Measurements from ENCODE around the gene DENND11. TPM values are rescaled to one million over a fixed set of nuclear protein-coding genes. Genes with fewer than 3 reads are reported as not detected.

Gene DENND11
- total RNA-seq, 4 donors from 2014 or later: 34.1 to 57.5 (median 45.3) TPM

GRCh38 chr7:141738592-141739013, 36.6 kb upstream of the DENND11 start:
- WGBS, 2 donors: 1 to 2% methylated on average over 6 of the region's 6 CpGs

GRCh38 chr7:141737836-141738591, 36.0 kb upstream of the DENND11 start, which contains the start of gene SSBP1:
Gene SSBP1 (plus strand): TSS chr7:141738358. CDS start chr7:141739167, 809 bp downstream.
- Histone ChIP-seq H3K4me1 (peaks cover 15 to 18% of the 10 kb centered on the region in 2 donors), H3K27me3 (no peaks in the 10 kb centered on the region), H3K9me3 (no peaks in the 10 kb centered on the region), H3K27ac (peak within 1 kb of the TSS; percentile 80 to 84 (median 83)), H3K36me3 (peaks cover 18 to 21% of the 10 kb centered on the region in 2 donors), H3K4me3 (replicated peaks in 1 of 3) (peak within 1 kb of the TSS; percentile 37 to 86 (median 84))
- TF ChIP-seq POLR2A (IDR thresholded peaks at IDR 0.05): peak in 1 of 2 donors; percentile 68
- TF ChIP-seq CTCF (IDR thresholded peaks at IDR 0.05): peak; percentile 17 to 92 (median 73)
- 4 to 6% methylated on average over 44 to 46 of the region's 46 CpGs for WGBS, 2 donors
- peak; percentile 89 to 92 for DNase-seq
- intact Hi-C loops (cut with DNase I): loop anchor here (10.0 kb wide), 1 partner anchor 83 kb away; no protein-coding TSS in a partner anchor

More at GRCh38 chr7:141738592-141739013, 36.6 kb upstream of the DENND11 start:
- DNase-seq: no peak
- peaks cover 15 to 18% of the 10 kb centered on the region in 2 donors for H3K4me1 ChIP-seq
- peak overlapping the region; percentile 20 to 84 (median 80) for H3K27ac ChIP-seq
- peaks cover 24 to 27% of the 10 kb centered on the region in 2 donors for H3K36me3 ChIP-seq
- peak overlapping the region; percentile 37 to 84 (median 79) for H3K4me3 ChIP-seq (replicated peaks in 1 of 3)
- TF ChIP-seq POLR2A (IDR thresholded peaks at IDR 0.05) (no peak), CTCF (IDR thresholded peaks at IDR 0.05) (no peak)
- no peaks in the 10 kb centered on the region for H3K9me3 ChIP-seq
- intact Hi-C loops (cut with DNase I): loop anchor here (10.0 kb wide), 1 partner anchor 84 kb away; no protein-coding TSS in a partner anchor
- H3K27me3 ChIP-seq: no peaks in the 10 kb centered on the region

DNA sequence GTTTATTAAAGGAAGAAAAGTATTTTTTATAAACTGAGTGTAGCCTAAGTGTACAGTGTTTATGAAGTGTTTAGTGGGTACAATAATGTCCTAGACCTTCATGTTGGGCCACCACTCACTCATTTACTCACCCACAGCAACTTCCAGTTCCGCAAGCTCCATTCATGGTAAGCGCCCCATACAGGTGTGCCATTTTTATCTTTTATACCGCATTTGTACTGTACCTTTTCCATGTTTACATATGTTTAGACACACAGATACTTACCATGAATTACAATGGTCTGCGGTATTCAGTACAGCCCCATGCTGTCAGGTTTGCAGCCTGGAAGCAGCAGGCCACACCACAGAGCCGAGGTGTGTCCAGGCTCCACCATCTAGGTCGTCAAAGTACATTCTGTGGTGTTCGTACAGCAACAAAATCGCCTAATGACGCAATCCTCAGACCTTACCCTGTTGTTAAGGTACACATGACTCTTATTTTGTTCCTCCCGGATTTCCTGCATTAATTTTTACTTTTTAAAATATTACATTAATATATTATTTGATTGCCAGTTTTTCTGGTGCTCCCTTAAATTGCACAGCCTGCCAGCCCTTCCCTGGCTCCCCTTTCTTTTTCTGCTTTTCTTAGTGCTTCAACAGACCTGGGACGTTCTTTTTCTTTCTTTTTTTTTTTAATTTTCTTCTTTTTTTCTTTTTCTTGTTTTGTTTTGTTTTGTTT, 35.3 kb upstream of the DENND11 start:
- H3K36me3 ChIP-seq: peaks cover 11 to 14% of the 10 kb centered on the region in 2 donors
- intact Hi-C loops (cut with DNase I): loop anchor here (10.0 kb wide), 1 partner anchor 82 kb away; no protein-coding TSS in a partner anchor
- peak overlapping the region in 2 of 3 donors; percentile 84 to 86 for H3K4me3 ChIP-seq (replicated peaks in 1 of 3)
- H3K4me1 ChIP-seq: peaks cover 15 to 18% of the 10 kb centered on the region in 2 donors
- WGBS, 2 donors: 79 to 81% methylated on average over 11 of the region's 11 CpGs
- no peak for DNase-seq
- H3K27me3 ChIP-seq: no peaks in the 10 kb centered on the region
- TF ChIP-seq POLR2A (IDR thresholded peaks at IDR 0.05): no peak
- no peak for TF ChIP-seq CTCF (IDR thresholded peaks at IDR 0.05)
- no peaks in the 10 kb centered on the region for H3K9me3 ChIP-seq
- H3K27ac ChIP-seq: peak overlapping the region; percentile 80 to 84 (median 83)

- TF ChIP-seq CTCF (IDR thresholded peaks at IDR 0.05) (peak in 4 of 6 experiments; percentile 4 to 58 (median 33)), POLR2A (IDR thresholded peaks at IDR 0.05) (no peak)
- intact Hi-C loops (cut with DNase I): loop anchor here (10.0 kb wide), 1 partner anchor 77 kb away; no protein-coding TSS in a partner anchor
- Histone ChIP-seq H3K36me3 (no peaks in the 10 kb centered on the region), H3K27me3 (no peaks in the 10 kb centered on the region), H3K9me3 (no peaks in the 10 kb centered on the region), H3K4me1 (no peaks in the 10 kb centered on the region), H3K27ac (no peak overlapping the region), H3K4me3 (replicated peaks in 1 of 3) (no peak overlapping the region)
- 73 to 79% methylated on average over 20 to 23 of the region's 24 CpGs for WGBS, 2 donors
- DNase-seq: peak in 1 of 2 donors; percentile 13
Observed at GRCh38 chr7:141731476-141732149, 29.6 kb upstream of the DENND11 start.
